HL-60/S4 (cell line): Measurements from ENCODE around the gene TGFBI.

ENCODE experiments used
- in situ Hi-C: fragments of 300-500 bp; cut with MboI; formaldehyde crosslinking; loops from 2 replicates; pipeline ENCODE4 v1.14.3; 2022; ENCODE audit warnings: low sequenced_read_pairs

TGFBI gene

DNA sequence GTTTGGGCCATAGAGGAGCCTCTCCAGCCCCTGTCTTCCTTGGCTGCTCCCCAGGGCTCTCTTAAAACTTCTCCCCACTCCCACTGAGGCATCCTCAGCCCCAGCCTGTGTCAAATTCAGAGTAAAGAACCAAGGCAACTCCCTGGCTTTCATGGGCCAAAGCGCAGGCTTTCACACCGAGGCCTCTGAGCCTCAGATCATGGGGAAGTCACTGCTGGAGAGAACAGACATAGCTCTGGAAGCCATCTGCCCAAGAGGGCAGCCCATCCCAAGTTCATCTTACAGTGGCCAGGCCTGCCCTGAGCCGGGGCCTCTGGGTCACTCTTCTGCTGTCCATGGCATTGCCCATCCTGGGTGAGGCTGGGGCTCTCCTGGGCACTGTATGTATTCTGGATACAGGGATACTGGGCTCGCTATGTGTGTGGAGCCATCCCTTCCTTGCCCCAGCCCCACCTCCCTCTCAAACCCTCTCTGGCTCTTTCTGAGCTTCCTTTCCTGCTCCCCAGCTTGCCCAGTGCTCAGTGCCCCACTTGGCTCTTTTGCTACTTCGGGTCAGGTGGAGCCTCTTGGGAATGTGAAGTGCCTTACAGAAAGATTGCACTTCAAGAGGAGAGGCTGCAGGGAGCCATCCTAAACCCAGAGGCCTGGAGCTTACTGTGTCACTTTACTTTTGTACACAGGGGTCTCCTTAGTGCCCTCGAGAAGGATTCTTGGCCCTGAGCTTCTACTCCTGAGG is 33.0 kb downstream of the TGFBI start:
- in situ Hi-C loops, result no loop called here

DNA sequence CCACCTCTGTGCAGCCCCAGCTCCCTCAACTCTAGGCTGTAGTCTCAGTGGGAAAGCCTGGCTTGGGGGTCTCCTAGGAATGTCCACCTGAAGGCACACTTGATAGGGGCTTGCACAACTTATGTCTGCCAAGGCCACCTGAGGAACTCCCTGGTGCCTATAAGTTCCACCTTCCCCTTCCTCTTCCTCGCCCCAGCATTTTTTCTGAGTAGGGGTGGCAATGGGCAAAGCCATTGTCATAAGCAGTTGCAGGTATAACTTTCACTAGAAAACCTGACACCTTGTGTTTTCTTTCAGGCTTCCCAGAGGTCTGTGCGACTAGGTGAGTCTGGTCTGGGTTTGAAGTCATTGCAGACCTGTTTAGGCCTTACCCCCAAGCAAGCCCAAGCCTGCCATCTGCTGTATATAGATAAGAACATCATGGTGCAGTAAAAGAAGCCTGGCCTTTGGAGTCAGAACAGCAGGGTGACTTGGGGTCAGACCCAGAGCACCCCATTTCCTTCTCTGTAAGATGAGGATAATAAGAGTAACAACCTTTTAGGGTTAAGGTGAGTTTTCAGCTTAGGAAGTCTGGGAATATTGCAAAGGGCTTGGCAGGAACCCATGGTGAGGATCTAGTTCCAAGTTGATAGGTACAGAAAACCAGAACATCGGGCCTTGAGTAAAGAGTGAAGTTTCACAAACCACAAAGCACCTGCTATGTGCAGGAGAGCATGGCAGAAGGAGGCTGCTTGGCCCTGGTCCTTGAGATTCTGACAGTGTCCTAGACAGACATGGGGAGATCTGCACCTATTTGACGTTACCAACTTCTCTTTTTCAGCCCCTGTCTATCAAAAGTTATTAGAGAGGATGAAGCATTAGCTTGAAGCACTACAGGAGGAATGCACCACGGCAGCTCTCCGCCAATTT is 33.8 kb downstream of the TGFBI start:
- in situ Hi-C loops, result no loop called here

DNA sequence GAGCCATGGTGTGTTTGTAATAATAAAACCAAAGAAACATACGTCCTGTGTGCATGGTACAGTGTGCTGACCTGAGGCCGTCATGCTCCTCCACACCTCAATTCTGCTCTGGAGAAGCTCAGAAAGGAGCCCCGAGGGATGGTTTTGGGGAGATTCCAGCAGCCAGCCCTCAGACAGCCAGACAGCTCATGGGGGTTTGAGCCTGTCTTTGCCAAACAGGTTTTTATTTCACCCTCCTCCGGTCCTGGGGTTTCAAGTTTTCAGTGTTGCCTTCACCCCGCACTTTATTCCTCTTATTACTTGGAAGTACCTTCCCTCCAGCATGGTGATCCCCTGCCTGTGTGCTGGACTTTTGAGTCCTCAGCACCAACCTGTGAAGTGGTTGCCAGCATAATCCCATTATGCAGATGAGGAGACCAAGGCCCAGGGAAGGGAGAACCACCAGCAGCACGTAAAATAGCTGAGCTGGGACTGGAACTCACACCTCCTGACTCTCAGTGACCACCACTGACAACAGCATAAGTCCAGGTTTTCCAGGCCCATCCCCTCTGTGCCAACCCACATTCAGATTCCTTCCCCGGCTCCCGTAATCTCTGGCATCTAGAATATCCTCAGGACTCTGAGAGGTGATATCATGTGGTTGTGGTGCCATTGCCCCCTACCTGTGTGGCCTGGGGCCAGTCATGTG is 35.1 kb downstream of the TGFBI start:
- in situ Hi-C loops, result no loop called here

GRCh38 chr5:136064510-136064909 is 35.7 kb downstream of the TGFBI start:
- in situ Hi-C loops, result no loop called here

DNA sequence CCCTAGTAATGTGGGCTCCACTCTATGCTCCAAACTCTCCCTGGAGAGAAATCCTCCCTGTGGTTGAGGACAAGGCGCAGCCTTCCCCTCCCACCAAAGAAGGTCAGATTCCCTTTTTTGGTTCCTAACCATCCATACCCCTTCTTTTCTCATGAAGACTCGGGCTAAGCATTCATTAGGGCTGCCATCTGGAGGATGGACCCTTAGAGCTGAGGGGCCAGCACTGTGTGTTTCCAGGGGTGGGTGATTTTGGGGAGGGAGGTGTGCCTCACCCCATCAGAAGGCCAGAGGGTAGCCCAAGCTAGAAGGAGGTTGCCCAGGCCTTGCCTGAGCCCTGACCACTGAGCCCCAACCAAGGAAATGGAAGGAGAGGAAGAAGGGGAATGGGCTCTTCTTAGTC is 36.8 kb downstream of the TGFBI start:
- in situ Hi-C loops, result no loop called here

GRCh38 chr5:136066661-136067271 is 38.0 kb downstream of the TGFBI start:
- in situ Hi-C loops, result no loop called here

DNA sequence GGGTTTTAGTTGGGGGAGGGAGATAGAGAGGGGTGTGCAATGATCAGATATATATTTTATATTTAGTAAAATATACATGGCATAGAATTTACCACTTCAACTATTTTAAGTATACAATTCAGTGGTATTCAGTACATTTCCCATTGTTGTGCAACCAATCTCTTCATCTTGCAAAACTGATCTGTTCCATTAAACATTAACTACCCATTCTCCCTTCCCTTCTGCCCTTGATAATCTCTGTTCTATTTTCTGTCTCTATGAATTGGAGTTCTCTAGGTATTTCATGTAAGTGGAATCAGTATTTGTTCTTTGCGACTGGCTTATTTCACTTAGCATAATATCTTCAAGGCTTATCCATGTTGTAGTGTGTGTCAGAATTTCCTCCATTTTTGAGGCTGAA is 38.6 kb downstream of the TGFBI start:
- in situ Hi-C loops, result no loop called here

DNA sequence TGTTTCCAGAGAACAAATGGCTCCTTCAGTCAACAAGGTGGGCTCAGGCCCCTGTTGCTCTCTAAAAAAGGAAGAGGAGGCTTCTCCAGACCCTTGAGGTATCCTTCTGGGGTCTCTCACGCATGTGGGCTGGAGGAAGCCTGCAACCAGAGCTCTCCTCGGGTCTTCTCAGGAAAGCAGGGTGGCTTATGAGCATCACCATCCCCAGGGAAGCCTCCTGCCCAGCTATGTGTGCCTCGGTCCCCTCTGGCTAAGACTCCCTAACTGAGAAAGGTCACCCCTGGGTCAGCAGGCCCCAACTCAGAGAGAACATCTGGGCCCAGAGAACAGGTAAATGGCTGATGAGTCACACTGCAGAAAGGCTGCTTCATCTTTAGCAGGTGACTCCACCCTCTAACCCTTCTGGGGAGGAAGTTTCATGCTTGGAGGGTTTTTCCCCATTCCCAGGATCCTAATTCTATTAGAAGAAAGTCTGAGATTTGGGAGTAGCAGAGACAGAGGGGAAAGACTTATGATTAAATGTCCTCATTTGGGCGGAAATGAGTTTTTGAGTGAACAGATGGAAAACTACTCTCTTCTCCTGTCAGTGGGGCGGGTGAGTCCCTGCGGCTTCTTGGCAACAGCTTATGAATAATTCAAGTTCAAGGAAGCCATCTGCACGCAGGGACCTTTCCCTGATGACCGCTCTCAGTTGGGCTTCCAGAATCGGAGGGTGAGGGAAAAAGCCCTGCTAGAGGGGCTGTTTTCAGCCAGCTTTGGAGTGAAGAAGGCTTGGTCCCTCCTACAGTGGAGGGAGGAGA is 41.9 kb downstream of the TGFBI start:
- in situ Hi-C loops, result no loop called here

GRCh38 chr5:136073714-136074529 is 45.1 kb downstream of the TGFBI start:
- in situ Hi-C loops, result no loop called here

- in situ Hi-C loops, result no loop called here
Measured at GRCh38 chr5:136075466-136075891, 46.7 kb downstream of the TGFBI start.

GRCh38 chr5:136076067-136076466 is 47.3 kb downstream of the TGFBI start:
- in situ Hi-C loops, result no loop called here

DNA sequence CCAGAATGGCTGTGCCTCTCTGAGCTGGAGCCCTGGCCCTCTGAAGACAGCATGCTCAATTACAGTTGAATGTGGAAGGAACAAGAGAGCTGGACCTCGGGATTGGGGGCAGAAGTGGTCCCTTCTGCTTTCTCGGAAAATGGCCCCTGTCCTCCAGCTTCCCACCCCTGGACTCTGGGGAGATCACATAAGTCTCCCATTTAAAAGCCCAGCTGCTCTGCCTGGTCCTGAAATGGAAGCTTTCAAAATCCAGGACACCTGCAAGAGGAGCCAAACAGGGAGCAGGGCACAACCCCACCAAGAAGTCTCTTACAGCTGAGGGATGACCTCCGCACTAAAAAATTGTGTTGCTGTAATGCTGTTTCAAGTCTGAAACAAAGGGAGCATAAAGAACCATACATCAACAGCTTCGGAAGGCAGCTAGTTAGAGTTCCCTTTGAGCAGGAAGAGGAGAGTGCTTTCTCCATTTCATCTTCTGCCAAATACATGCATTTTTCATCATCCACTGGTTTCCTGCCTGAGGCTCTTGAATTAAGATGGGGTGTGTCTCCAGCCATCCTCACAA is 48.2 kb downstream of the TGFBI start:
- in situ Hi-C loops, result no loop called here

GRCh38 chr5:136079195-136079985 is 50.6 kb downstream of the TGFBI start:
- in situ Hi-C loops, result no loop called here

DNA sequence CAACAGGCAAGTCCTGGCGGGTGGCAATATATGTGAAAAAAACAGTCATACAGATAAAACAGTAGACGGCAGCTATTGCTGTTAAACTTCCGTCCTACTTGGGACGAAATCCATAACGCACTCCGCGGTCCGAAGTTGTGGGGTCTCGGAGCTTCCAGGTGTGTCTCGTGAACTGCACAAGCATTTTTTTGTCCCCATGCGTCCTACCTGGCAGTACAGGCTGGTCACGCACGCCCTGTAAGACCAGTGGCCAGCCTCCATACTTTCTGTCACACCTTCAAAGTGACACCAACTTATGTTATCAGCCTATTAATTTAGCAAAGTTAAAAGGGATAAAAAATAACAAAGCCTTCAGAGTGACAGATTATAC is 51.3 kb downstream of the TGFBI start:
- in situ Hi-C loops, result no loop called here

DNA sequence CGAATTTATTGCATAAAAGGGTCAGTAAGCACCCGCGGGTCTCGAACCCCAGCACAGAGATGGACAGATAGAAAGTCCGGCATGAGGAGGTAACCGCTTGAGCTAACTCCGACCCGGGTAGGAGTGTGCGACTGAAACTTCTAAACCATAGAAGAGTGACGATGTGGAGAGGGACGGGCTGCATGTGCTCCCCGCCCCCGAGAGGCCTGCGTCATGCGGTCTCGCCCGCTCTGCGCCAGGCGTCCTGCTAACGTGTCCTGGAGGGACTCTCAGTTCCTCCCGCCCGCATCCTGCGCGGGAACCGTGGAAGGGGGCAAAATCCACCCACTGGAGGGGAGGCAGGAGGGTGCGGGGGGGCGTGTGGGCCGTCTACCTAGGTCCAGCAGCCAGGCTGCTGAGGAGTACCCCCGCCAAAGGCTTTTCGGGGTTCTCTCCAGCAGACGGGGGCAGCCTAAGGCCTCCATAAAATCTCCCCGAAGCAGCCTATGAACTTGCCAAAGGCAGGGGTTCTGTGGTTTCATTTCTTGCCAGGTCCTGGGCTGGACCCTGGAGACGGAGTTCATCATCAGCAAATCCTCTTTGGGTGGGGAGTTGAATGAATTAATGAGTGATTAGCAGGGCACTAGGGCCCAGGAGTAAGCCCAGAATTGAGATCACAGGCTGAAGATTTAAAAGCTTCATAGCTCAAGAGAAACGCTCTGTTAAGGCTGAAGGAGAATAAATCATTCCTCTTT is 51.9 kb downstream of the TGFBI start:
- in situ Hi-C loops, result no loop called here

DNA sequence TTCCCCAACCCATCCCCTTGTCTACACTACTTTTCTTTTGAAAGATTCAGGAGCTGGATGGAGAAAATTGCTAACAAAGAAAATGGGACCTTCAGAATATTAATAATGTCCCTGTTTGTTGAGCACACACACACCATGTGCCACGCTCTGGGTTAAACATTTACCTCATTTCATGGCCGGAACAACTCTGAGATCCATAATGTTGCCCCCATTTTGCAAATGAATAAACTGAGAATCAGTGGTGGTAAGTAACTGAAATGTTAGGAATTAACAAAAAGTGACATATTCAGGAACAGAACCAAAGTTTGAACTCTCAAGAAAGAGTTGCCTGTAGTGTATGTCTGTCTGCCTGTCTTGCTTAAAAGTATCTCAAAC is 52.4 kb downstream of the TGFBI start:
- in situ Hi-C loops, result no loop called here

DNA sequence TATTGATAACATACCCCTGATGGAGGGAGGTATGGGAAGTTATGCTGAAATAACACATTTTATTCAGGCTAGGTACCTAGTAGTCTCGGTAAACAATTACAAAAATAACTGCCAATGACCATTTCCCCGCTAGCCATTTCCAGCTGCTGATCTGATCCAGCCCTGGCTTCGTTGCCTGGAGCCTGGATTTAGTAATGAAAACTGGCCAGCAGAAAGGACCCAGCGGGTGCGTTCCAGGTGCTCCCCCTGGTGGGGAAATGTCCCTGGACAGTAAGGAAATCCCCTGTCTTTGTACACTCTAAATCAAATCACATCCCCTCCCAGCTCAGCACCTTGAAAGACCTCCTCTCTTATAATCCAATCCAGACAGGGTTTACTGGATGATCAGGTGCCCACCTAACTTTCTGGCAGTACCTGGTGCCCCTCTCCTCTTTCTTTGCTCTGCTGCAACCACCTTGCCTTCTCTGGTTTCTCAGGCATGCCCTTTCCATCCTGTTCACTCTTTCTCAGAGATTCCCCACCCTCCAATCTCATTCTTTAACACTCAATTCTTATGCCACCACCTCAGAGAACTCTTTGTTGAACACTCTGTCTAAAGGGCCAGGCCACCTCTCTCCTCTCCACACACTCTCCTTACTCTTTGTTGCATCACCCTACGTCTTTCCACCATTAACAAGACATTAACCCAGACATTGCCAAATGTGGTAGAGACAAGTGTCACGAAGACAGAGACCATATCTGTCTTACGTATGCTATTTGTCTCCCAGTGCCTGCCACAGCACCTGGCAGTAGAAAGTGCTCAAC is 53.8 kb downstream of the TGFBI start:
- in situ Hi-C loops, result no loop called here
